ENCODE measurements around the gene TEDC1. TPM values are rescaled to one million over a fixed set of nuclear protein-coding genes. Genes with fewer than 3 reads are reported as not detected.

The TEDC1 gene
- total RNA-seq, 1 donor = 5.1 TPM

GRCh38 chr14:105502446-105503295 is 11.6 kb downstream of the TEDC1 start:
- H3K27me3 ChIP-seq (ENCODE audit: insufficient read depth, low read length) = no peaks in the 10 kb centered on the region
- no peaks in the 10 kb centered on the region for H3K4me1 ChIP-seq (ENCODE audit: insufficient read depth, low read length)
- H2AFZ ChIP-seq (ENCODE audit: low read length) = no peak overlapping the region
- TF ChIP-seq CTCF (IDR thresholded peaks at IDR 0.05; ENCODE audit: extremely low read depth, low read depth, low read length) = no peak
- no peak overlapping the region for H3K4me3 ChIP-seq (ENCODE audit: insufficient read depth, low read length)
- H4K20me1 ChIP-seq (ENCODE audit: insufficient read depth, low read length) = no peaks in the 10 kb centered on the region
- no peak overlapping the region for H3K4me2 ChIP-seq (ENCODE audit: insufficient read depth, low read length)
- H3K9me3 ChIP-seq (ENCODE audit: low read depth, low read length) = no peaks in the 10 kb centered on the region
- DNase-seq (ENCODE audit: insufficient read length, low spot score, missing footprints) = peak; percentile 62
- no peaks in the 10 kb centered on the region for H3K79me2 ChIP-seq (ENCODE audit: insufficient read depth, low read length)
- no peaks in the 10 kb centered on the region for H3K36me3 ChIP-seq (ENCODE audit: insufficient read depth, low read length)
- H3K27ac ChIP-seq (ENCODE audit: low read depth, low read length) = no peak overlapping the region

- TF ChIP-seq CTCF (IDR thresholded peaks at IDR 0.05; ENCODE audit: extremely low read depth, low read depth, low read length) = no peak
- DNase-seq (ENCODE audit: insufficient read length, low spot score, missing footprints) = no peak
- H4K20me1 ChIP-seq (ENCODE audit: insufficient read depth, low read length) = no peaks in the 10 kb centered on the region
- H3K36me3 ChIP-seq (ENCODE audit: insufficient read depth, low read length) = no peaks in the 10 kb centered on the region
- no peak overlapping the region for H3K27ac ChIP-seq (ENCODE audit: low read depth, low read length)
- no peak overlapping the region for H3K4me2 ChIP-seq (ENCODE audit: insufficient read depth, low read length)
- H3K4me1 ChIP-seq (ENCODE audit: insufficient read depth, low read length) = no peaks in the 10 kb centered on the region
- H3K4me3 ChIP-seq (ENCODE audit: insufficient read depth, low read length) = no peak overlapping the region
- H3K27me3 ChIP-seq (ENCODE audit: insufficient read depth, low read length) = peaks cover 2% of the 10 kb centered on the region
- H3K9me3 ChIP-seq (ENCODE audit: low read depth, low read length) = no peaks in the 10 kb centered on the region
- H2AFZ ChIP-seq (ENCODE audit: low read length) = no peak overlapping the region
- no peaks in the 10 kb centered on the region for H3K79me2 ChIP-seq (ENCODE audit: insufficient read depth, low read length)
These were observed 12.2 kb downstream of the TEDC1 start for GRCh38 chr14:105503296-105503640.

GRCh38 chr14:105503935-105504692 is 13.1 kb downstream of the TEDC1 start:
- H4K20me1 ChIP-seq (ENCODE audit: insufficient read depth, low read length) = no peaks in the 10 kb centered on the region
- H3K4me2 ChIP-seq (ENCODE audit: insufficient read depth, low read length) = no peak overlapping the region
- no peak overlapping the region for H2AFZ ChIP-seq (ENCODE audit: low read length)
- H3K9me3 ChIP-seq (ENCODE audit: low read depth, low read length) = no peaks in the 10 kb centered on the region
- H3K4me1 ChIP-seq (ENCODE audit: insufficient read depth, low read length) = no peaks in the 10 kb centered on the region
- DNase-seq (ENCODE audit: insufficient read length, low spot score, missing footprints) = peak; percentile 72
- no peak overlapping the region for H3K27ac ChIP-seq (ENCODE audit: low read depth, low read length)
- no peak for TF ChIP-seq CTCF (IDR thresholded peaks at IDR 0.05; ENCODE audit: extremely low read depth, low read depth, low read length)
- H3K79me2 ChIP-seq (ENCODE audit: insufficient read depth, low read length) = no peaks in the 10 kb centered on the region
- peaks cover 2% of the 10 kb centered on the region for H3K27me3 ChIP-seq (ENCODE audit: insufficient read depth, low read length)
- no peak overlapping the region for H3K4me3 ChIP-seq (ENCODE audit: insufficient read depth, low read length)
- no peaks in the 10 kb centered on the region for H3K36me3 ChIP-seq (ENCODE audit: insufficient read depth, low read length)

- no peak for TF ChIP-seq CTCF (IDR thresholded peaks at IDR 0.05; ENCODE audit: extremely low read depth, low read depth, low read length)
- Histone ChIP-seq H3K4me1 (ENCODE audit: insufficient read depth, low read length) (no peaks in the 10 kb centered on the region), H3K4me2 (ENCODE audit: insufficient read depth, low read length) (no peak overlapping the region)
These were observed 14.1 kb downstream of the TEDC1 start for GRCh38 chr14:105505101-105505500.

More at GRCh38 chr14:105505101-105505500, 14.1 kb downstream of the TEDC1 start:
- Histone ChIP-seq H3K27ac (ENCODE audit: low read depth, low read length) (no peak overlapping the region), H4K20me1 (ENCODE audit: insufficient read depth, low read length) (no peaks in the 10 kb centered on the region), H2AFZ (ENCODE audit: low read length) (no peak overlapping the region), H3K4me3 (ENCODE audit: insufficient read depth, low read length) (no peak overlapping the region), H3K36me3 (ENCODE audit: insufficient read depth, low read length) (no peaks in the 10 kb centered on the region), H3K79me2 (ENCODE audit: insufficient read depth, low read length) (no peaks in the 10 kb centered on the region), H3K9me3 (ENCODE audit: low read depth, low read length) (no peaks in the 10 kb centered on the region), H3K27me3 (ENCODE audit: insufficient read depth, low read length) (peaks cover 2% of the 10 kb centered on the region)
- peak; percentile 77 for DNase-seq (ENCODE audit: insufficient read length, low spot score, missing footprints)

Measured in osteoblast (primary cell).